ENCODE results near the gene STARD4. TPM values are rescaled to one million over a fixed set of nuclear protein-coding genes. Genes with fewer than 3 reads are reported as not detected.

The STARD4 gene
- total RNA-seq, 1 experiment from 2014 or later: 43.4 TPM

GRCh38 chr5:111498346-111498745 is 14.0 kb downstream of the STARD4 start:
- Histone ChIP-seq H3K4me1 (ENCODE audit: insufficient read depth, low read length, poor library complexity, severe bottlenecking) (peaks cover 5% of the 10 kb centered on the region), H3K27me3 (replicated peaks; ENCODE audit: insufficient read depth, low read depth, low read length, poor library complexity) (no peaks in the 10 kb centered on the region), H3K4me3 (ENCODE audit: low read depth, low read length, poor library complexity, severe bottlenecking) (no peak overlapping the region), H3K36me3 (ENCODE audit: insufficient read depth, low read length, poor library complexity, severe bottlenecking) (peaks cover 41% of the 10 kb centered on the region), H3K27ac (ENCODE audit: low read depth, low read length, poor library complexity, severe bottlenecking) (no peak overlapping the region), H3K9me3 (ENCODE audit: low read depth, low read length, poor library complexity, severe bottlenecking) (no peaks in the 10 kb centered on the region)
- POLR2A ChIA-PET (ENCODE audit: low non-redundant PET): no interaction called here
- intact Hi-C loops (cut with micrococcal nuclease; ENCODE audit: unreplicated experiment): no loop called here
- no TSS peak for BruUV-seq (replicated peaks)
- TF ChIP-seq EZH2 (IDR thresholded peaks at IDR 0.05; ENCODE audit: borderline replicate concordance, low read depth, low read length, poor library complexity, severe bottlenecking): no peak
- no peak for TF ChIP-seq CTCF (conservative IDR thresholded peaks at IDR 0.05; ENCODE audit: low read depth, low read length)
- CTCF ChIA-PET: no interaction called here
- no peak for DNase-seq (ENCODE audit: low spot score)

- H3K27me3 ChIP-seq (replicated peaks; ENCODE audit: insufficient read depth, low read depth, low read length, poor library complexity): no peaks in the 10 kb centered on the region
- H3K4me3 ChIP-seq (ENCODE audit: low read depth, low read length, poor library complexity, severe bottlenecking): no peak overlapping the region
- H3K4me1 ChIP-seq (ENCODE audit: insufficient read depth, low read length, poor library complexity, severe bottlenecking): peaks cover 5% of the 10 kb centered on the region
- DNase-seq (ENCODE audit: low spot score): no peak
- no TSS peak for BruUV-seq (replicated peaks)
- H3K27ac ChIP-seq (ENCODE audit: low read depth, low read length, poor library complexity, severe bottlenecking): no peak overlapping the region
- intact Hi-C loops (cut with micrococcal nuclease; ENCODE audit: unreplicated experiment): no loop called here
- ChIA-PET CTCF (no interaction called here), POLR2A (ENCODE audit: low non-redundant PET) (no interaction called here)
- H3K9me3 ChIP-seq (ENCODE audit: low read depth, low read length, poor library complexity, severe bottlenecking): no peaks in the 10 kb centered on the region
- H3K36me3 ChIP-seq (ENCODE audit: insufficient read depth, low read length, poor library complexity, severe bottlenecking): peaks cover 33% of the 10 kb centered on the region
- no peak for TF ChIP-seq EZH2 (IDR thresholded peaks at IDR 0.05; ENCODE audit: borderline replicate concordance, low read depth, low read length, poor library complexity, severe bottlenecking)
- no peak for TF ChIP-seq CTCF (conservative IDR thresholded peaks at IDR 0.05; ENCODE audit: low read depth, low read length)
Observed at GRCh38 chr5:111495159-111495558, 17.2 kb downstream of the STARD4 start.

- H3K4me1 ChIP-seq (ENCODE audit: insufficient read depth, low read length, poor library complexity, severe bottlenecking): peaks cover 5% of the 10 kb centered on the region
- ChIA-PET POLR2A (ENCODE audit: low non-redundant PET) (no interaction called here), CTCF (no interaction called here)
- peak; percentile 1 for DNase-seq (ENCODE audit: low spot score)
- no peak overlapping the region for H3K4me3 ChIP-seq (ENCODE audit: low read depth, low read length, poor library complexity, severe bottlenecking)
- no peaks in the 10 kb centered on the region for H3K27me3 ChIP-seq (replicated peaks; ENCODE audit: insufficient read depth, low read depth, low read length, poor library complexity)
- peaks cover 27% of the 10 kb centered on the region for H3K36me3 ChIP-seq (ENCODE audit: insufficient read depth, low read length, poor library complexity, severe bottlenecking)
- no peaks in the 10 kb centered on the region for H3K9me3 ChIP-seq (ENCODE audit: low read depth, low read length, poor library complexity, severe bottlenecking)
- intact Hi-C loops (cut with micrococcal nuclease; ENCODE audit: unreplicated experiment): no loop called here
- BruUV-seq (replicated peaks): no TSS peak
- TF ChIP-seq EZH2 (IDR thresholded peaks at IDR 0.05; ENCODE audit: borderline replicate concordance, low read depth, low read length, poor library complexity, severe bottlenecking) (no peak), CTCF (conservative IDR thresholded peaks at IDR 0.05; ENCODE audit: low read depth, low read length) (no peak)
- no peak overlapping the region for H3K27ac ChIP-seq (ENCODE audit: low read depth, low read length, poor library complexity, severe bottlenecking)
Observed at GRCh38 chr5:111494355-111494999, 17.9 kb downstream of the STARD4 start.

Measured in A673 (cell line).